ENCODE results near the gene ZNF775. TPM values are rescaled to one million over a fixed set of nuclear protein-coding genes. Genes with fewer than 3 reads are reported as not detected.

The ZNF775 gene
- total RNA-seq, 1 donor from 2014 or later: 8.6 TPM

DNA sequence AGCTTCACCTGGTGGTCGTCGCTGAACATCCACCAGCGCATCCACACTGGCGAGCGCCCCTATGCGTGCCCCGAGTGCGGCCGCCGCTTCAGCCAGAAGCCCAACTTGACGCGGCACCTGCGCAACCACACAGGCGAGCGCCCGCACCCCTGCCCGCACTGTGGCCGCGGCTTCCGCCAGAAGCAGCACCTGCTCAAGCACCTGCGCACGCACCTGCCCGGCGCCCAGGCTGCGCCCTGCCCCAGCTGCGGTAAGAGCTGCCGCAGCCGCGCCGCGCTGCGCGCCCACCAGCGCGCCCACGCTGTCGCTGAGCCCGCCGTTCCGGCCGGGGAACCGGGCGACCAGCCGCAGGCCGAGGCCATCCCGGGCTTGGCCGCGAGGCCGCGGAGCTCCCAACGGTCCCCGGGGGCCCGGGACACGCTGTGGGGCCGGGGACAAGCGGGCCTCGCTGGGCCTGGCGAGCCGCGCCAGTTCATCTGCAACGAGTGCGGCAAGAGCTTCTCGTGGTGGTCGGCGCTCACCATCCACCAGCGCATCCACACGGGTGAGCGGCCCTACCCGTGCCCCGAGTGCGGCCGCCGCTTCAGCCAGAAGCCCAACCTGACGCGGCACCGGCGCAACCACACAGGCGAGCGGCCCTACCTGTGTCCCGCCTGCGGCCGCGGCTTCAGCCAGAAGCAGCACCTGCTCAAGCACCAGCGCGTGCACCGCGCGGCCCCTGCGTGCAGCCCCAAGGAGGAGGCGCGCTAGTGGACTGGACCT is 18.4 kb downstream of the ZNF775 start:
- TF ChIP-seq, protein P1, sequence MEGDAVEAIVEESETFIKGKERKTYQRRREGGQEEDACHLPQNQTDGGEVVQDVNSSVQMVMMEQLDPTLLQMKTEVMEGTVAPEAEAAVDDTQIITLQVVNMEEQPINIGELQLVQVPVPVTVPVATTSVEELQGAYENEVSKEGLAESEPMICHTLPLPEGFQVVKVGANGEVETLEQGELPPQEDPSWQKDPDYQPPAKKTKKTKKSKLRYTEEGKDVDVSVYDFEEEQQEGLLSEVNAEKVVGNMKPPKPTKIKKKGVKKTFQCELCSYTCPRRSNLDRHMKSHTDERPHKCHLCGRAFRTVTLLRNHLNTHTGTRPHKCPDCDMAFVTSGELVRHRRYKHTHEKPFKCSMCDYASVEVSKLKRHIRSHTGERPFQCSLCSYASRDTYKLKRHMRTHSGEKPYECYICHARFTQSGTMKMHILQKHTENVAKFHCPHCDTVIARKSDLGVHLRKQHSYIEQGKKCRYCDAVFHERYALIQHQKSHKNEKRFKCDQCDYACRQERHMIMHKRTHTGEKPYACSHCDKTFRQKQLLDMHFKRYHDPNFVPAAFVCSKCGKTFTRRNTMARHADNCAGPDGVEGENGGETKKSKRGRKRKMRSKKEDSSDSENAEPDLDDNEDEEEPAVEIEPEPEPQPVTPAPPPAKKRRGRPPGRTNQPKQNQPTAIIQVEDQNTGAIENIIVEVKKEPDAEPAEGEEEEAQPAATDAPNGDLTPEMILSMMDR (conservative IDR thresholded peaks at IDR 0.05; ENCODE audit: low read depth, low read length): no peak
- no peak for DNase-seq (ENCODE audit: low read depth)
- no peak overlapping the region for H3K4me3 ChIP-seq (ENCODE audit: low read depth, low read length)

DNA sequence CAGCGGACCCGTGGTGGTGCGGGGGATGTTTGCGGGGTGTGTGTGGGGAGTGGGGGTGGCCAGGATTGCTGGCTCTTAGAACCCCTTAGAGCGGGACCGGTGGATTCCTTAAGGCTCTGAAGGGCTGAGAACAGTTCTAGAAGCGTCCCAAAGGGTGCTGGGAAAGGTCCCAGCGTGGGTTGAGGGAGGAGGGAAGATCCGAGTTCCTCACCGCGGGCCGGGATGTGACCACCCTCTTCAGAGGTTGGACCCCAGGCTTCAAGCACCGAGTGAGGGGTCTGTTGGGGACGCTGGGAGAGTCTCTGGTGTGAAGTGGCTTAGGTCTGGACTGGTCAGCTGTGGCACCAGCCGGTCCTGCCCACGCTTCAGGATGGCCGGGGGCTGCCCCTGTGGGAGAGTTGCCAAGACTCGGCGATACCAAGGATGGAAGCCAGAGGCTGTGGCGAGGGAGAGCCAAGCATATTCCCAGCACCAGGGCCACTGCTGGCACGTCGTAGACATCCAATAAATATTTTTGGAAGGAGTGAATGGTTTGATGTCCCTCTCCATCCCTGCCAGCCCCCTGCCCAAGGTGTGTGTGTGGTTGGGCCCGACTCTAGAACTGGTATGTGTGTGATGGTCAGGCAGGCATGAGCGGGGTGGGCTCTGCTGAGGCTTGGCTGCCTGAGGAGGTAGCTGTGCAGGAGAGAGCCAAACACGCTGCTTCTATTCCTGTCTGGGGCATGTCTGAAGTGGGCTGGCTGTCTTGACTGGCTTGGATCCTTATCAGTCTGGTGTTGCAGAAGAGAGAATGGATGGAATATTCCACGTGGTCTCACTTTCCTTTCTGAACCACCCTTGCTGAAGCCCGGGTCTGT is 19.2 kb downstream of the ZNF775 start:
- TF ChIP-seq, protein P1 (conservative IDR thresholded peaks at IDR 0.05; ENCODE audit: low read depth, low read length): no peak
- H3K4me3 ChIP-seq (ENCODE audit: low read depth, low read length): no peak overlapping the region
- DNase-seq (ENCODE audit: low read depth): no peak

DNA sequence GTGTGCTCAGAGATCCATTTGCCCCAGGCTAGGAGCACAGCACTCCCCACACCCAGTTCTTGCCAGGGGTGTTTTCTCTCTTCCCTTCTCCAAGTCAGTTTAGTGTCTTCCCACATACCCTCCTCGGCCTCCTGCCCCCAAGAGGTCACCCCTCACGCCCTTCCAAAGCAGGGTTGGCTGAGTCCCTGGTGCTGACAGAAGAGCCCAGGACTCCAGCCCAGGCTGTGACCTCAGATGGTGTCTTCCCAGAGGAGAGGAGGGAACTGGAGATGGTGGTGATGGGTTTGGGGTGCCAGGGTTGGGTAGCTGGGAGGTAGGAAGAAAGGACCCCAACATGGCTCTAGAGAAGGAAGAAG is 19.8 kb downstream of the ZNF775 start:
- H3K4me3 ChIP-seq (ENCODE audit: low read depth, low read length): no peak overlapping the region
- no peak for DNase-seq (ENCODE audit: low read depth)
- TF ChIP-seq, protein P1 (conservative IDR thresholded peaks at IDR 0.05; ENCODE audit: low read depth, low read length): no peak

DNA sequence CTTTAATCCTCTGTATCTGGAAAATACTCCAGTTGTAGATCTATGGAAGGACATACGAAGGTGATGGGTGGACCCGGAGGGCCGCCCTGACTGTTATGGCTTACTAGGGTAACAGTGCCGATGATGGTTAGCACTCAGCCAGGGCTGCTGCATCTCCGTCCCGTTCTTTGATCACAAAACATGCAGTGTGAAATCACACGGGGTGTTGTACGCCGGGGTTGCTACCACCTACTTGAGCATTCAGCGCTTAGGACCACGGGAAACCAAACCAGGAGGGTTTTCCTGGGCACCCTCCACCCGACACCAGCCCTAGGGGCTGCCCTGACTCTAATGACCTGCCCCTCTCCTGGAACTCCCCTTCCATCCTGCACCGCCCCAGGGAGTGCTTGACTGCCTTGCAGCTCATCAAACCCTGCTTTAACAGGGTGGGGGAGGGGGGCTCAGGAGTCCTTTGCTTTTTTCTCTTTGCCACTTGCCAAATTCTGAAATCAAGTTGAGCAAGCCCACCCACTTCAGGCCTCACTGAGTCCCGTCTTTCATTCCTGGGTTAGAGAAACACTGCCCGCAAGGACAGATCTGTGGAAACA is 20.4 kb downstream of the ZNF775 start:
- TF ChIP-seq, protein P1 (conservative IDR thresholded peaks at IDR 0.05; ENCODE audit: low read depth, low read length): no peak

DNA sequence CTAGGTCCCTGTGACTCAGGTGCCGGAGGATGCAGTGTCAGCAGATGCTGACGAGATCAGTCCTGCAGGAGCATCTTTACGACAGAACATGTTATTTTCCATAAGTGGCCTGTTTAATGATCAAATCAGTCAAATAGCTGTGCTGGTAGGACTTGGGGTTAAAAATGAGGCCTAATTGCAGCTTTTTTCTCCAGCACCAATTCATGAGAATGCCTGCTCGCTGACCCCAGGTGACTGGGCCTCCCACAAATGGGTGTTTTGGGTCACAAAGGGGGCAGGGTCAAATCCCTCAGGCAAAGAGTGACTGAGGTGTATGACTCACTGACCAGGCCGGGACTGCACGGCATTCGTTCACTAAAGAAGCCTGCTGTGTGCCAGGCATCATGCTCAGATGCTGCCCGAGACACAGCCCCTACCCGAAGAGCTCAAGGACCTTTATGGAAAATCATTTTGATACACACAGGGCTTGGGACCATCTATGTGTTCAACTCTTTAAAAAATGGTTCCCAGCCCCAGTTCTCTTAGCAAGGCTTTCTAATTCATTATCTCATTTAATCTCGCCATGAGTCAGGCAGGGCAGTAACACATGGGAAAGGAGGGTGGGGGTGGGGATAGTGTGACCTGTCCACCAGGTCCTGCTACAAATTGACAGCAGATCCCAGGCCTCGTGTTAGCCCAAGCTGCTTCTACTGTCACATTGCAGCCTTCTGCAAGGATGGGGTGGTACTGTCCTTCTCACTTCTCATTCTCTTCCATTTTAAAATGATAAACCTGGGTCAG is 21.1 kb downstream of the ZNF775 start:
- H3K4me3 ChIP-seq (ENCODE audit: low read depth, low read length): no peak overlapping the region
- no peak for DNase-seq (ENCODE audit: low read depth)
- TF ChIP-seq, protein P1 (conservative IDR thresholded peaks at IDR 0.05; ENCODE audit: low read depth, low read length): no peak

More for the DNA sequence above, 20.4 kb downstream of the ZNF775 start:
- no peak overlapping the region for H3K4me3 ChIP-seq (ENCODE audit: low read depth, low read length)
- no peak for DNase-seq (ENCODE audit: low read depth)

DNA sequence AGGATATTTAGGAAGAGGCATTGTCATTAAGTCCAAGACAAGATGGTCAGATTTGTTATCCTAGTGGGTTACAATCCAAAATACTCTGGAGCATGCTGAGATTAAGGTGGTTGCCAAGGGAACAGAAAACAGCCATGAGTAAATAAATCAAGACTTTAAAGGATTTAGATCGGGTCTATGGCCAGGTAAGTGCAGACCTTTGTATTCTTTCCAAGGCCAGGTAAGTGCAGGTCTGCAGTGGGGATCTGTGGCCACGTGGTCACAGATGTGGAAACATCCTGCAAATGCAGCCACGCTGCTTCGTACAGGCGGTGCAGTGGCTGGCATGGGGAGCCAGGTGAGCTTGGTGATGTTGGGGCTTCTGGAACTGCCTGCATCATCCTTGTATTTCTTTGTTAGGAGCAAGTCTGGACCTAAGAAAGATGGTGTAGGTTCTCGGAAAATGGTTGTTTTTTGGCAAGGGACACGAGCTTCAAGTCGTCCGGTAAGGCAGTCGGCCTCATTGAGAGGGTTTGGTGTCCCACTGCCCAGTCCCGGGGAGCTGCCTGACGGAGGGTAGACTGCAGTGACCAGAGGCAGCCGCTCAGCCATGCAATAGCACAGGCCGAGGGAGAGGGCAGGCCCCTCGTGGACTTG is 21.8 kb downstream of the ZNF775 start:
- TF ChIP-seq, protein P1 (conservative IDR thresholded peaks at IDR 0.05; ENCODE audit: low read depth, low read length): no peak
- no peak overlapping the region for H3K4me3 ChIP-seq (ENCODE audit: low read depth, low read length)
- no peak for DNase-seq (ENCODE audit: low read depth)

Measured in epithelial cell of proximal tubule (primary cell).